ENCODE measurements around the gene ZNF687.
A peak's percentile ranks its signal among the peaks of the same experiment; 100 is the strongest.

The ZNF687 gene

DNA sequence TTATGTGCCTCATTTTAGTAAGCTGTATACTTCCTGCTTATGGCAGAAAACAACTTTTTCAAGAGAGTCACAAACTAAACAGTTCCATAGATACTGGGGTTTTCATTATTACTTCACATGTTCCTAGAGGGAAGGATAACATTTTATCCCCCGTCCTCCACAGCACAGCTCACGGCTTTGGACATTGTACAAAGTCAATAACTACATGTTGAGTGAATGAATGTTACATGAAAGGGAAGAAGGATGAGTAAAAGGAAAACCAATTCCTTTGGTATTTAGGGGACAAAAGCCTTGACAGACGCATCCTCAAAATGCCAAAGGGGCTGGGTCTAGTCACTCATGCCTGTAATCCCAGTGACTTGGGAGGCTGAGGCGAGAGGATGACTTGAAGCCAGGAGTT is 30.3 kb downstream of the ZNF687 start:
- DNase-seq (ENCODE audit: low spot score), result no peak

DNA sequence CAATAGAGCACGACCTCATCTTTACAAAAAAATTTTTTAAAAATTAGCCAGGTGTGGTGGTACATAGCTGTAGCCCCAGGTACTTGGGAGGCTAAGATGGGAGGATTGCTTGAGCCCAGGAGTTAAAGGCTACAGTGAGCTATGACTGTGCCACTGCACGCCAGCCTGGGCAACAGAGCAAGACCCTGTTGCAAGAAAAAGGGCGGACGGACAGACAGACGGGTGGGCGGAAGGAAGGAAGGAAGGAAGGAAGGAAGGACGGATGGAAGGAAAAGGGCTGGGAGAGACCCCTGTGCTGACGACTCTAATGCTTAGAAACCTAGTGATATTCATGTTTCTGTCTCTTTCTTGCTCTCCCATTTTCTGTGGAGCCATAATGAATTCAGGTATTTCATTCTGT is 30.7 kb downstream of the ZNF687 start:
- DNase-seq (ENCODE audit: low spot score), result no peak

DNA sequence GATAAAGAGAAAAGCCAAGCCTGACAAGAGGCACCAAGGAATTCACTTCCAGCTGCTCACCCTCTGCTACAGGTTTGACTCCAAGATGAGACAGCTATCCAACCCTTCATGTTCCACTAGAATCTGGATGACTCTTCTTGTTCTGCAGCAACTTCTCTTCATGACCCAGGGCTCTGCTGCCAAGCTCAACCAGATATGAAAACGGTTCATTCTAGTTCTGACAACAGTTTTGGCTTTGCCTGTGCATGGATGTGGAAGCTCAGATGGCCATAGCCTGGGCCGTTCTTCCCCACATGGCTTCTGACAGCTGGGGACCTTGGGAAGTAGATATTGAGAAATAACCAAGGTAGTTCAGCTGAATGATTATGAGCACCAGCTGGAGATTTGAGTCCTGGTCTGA is 31.4 kb downstream of the ZNF687 start:
- no peak for DNase-seq (ENCODE audit: low spot score)

- no peak for DNase-seq (ENCODE audit: low spot score)
These were observed 32.2 kb downstream of the ZNF687 start for GRCh38 chr1:151314137-151314875.

GRCh38 chr1:151315565-151316235 is 33.6 kb downstream of the ZNF687 start:
- no peak for DNase-seq (ENCODE audit: low spot score)

GRCh38 chr1:151318975-151319374 is 36.9 kb downstream of the ZNF687 start:
- no peak for DNase-seq (ENCODE audit: low spot score)

GRCh38 chr1:151324390-151324930 is 42.4 kb downstream of the ZNF687 start:
- DNase-seq (ENCODE audit: low spot score), result no peak

- no peak for DNase-seq (ENCODE audit: low spot score)
These were observed 43.1 kb downstream of the ZNF687 start for GRCh38 chr1:151325231-151325630.

GRCh38 chr1:151325646-151326429 is 43.7 kb downstream of the ZNF687 start:
- no peak for DNase-seq (ENCODE audit: low spot score)

DNA sequence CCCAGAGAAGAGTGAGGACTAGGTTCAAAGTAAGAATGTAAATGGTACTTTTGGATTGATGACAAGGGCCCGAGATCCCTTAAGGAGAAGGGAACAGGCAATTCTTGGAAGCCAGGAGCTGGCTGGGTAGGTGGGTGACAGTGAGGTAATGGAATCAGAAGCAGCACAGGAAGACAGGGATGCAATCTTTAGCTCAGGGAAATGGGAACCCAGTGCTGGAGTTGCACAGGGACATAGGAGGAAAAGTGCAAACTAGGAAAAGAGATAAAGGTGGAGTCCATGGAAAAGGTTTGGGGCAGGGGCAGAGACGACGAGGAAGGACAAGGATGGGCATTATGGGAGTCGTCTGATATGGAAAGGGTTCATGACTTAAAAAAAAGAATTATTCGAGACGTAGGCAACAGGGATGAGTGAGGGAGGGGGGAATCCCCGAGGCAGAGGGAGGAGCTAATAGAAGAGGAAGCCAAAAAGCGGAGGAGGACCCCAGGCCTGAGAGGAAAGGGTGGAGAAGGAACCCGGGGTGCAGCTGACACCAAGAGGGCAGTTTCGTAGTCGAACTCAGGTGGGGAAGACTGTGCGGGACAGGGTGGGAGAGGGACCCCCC is 44.6 kb downstream of the ZNF687 start:
- DNase-seq (ENCODE audit: low spot score), result peak; percentile 67

- peak; percentile 96 for DNase-seq (ENCODE audit: low spot score)
These were observed 45.3 kb downstream of the ZNF687 start, which contains the start of gene PI4KB for GRCh38 chr1:151327223-151327902. TSS of gene PI4KB (minus strand) at chr1:151327416. CDS start at chr1:151316481, 10,935 bp downstream.

GRCh38 chr1:151327903-151328674 is 46.0 kb downstream of the ZNF687 start:
- DNase-seq (ENCODE audit: low spot score), result no peak

DNA sequence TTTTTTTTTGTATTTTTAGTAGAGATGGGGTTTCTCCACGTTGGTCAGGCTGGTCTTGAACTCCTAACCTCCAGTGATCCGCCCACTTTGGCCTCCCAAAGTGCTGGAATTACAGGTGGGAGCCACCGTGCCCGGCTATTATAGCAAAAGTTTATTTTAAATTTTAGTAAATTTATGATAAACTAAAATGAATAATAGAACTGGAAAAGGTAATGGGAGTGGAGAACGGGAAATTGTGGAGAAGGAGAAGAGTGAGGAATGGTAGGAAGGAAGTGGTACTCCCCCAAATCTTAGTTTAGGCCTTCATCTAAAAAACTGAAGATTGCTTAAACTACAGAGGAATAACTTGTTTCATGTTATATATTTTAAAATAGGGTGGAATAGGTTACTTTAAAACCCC is 52.7 kb downstream of the ZNF687 start:
- no peak for DNase-seq (ENCODE audit: low spot score)

DNA sequence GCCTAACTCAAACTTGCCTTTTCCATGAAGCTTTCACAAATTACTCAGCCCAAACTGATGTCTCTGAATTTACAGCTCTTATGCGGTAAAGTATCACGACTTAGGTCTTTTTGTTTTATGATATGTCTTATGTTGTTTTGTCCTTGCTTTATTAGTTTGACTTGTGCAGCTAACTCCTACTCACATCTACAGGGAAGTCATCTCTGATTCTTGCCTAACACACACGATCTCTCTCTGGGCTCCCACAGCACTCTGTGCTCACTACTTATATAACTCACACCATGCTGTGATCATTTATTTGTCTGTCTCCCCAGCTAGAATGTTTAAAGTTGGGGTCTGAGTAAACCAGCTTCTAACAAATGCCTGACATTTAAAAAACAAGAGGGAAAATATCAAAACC is 54.5 kb downstream of the ZNF687 start:
- no peak for DNase-seq (ENCODE audit: low spot score)

DNA sequence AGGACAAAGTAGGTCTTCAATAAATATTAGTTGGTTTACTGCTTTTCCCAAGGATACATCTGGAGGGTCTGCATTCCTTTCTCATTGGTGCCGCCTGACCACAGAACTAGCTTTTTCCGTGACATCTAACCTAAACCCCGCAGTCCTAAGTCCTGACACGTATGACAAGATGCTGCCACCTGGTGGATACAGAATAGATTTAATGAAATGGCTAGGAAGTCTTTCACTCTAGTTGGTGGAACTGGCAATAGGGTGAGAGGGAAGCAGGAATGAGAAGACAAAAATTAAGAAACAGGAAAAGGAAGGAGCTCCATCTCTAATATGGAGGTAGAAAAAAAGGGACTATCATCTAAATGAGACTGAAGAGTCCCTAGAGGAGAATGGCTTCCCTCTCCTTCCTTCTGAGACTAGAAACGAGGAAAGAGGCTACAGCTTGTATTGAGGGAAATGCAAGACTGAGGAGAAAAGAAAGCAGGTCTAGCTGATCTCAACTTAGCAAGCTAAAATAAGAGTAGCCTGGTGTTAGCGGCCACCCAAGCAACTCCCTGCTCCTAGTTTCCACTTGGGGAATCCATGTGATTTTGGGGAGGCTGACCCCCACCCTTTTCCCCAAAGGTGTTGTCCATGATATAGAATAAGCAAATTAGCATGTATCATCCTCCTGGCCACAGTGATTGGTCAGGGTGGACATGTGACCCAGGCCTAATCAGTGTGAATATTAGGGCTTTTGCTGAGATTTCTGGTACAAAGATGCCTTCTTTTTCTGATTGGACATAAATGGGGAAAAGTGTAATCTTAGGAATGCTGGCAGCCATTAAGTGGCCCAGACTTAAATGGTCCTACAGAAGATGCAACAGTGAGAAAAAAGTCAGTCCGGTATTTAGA is 59.0 kb downstream of the ZNF687 start:
- DNase-seq (ENCODE audit: low spot score), result peak; percentile 76

All from CD4-positive, alpha-beta T cell treated with Interleukin-15 for 4 hours (primary cell).